SK-N-SH treated with all-trans-retinoic acid at 6 μM for 48 hours (cell line): ENCODE data around the gene HSP90AA1.
"Not testable (repeated sequence)": the region's sequence is repeated elsewhere in the genome, so short reads cannot be mapped to it uniquely, and the experiment has no call there.

Experiments
- ATAC-seq: fragments of 200-7000 bp; cut with Tn5 transposase; 3 replicates; pipeline ENCODE4 v1.9.1; 2020; ENCODE audit warnings: mild to moderate bottlenecking, moderate library complexity
- ARNTL ChIP-seq: fragments of 450-650 bp; formaldehyde crosslinking; IDR thresholded peaks from 2 replicates; pipeline ENCODE4 v1.5.0; 2020; ENCODE audit warnings: low read depth, mild to moderate bottlenecking, moderate library complexity, borderline replicate concordance
- BACH2 ChIP-seq: fragments of 250-450 bp; sonication (Bioruptor Pico); IDR thresholded peaks from 2 replicates; pipeline ENCODE4 v1.9.0; 2021; ENCODE audit warnings: mild to moderate bottlenecking, borderline replicate concordance
- CREB5 ChIP-seq: fragments of 250-450 bp; sonication (Bioruptor Pico); IDR thresholded peaks from 2 replicates; pipeline ENCODE4 v1.5.1; 2020; ENCODE audit warnings: low read depth, mild to moderate bottlenecking, moderate library complexity
- CSDC2 ChIP-seq: fragments of 250-450 bp; sonication (Bioruptor Pico); IDR thresholded peaks from 2 replicates; pipeline ENCODE4 v1.5.0; 2020; ENCODE audit warnings: mild to moderate bottlenecking, moderate library complexity
- CSRNP3 ChIP-seq: fragments of 250-450 bp; sonication (Bioruptor Pico); IDR thresholded peaks from 2 replicates; pipeline ENCODE4 v1.5.1; 2021; ENCODE audit warnings: mild to moderate bottlenecking, moderate library complexity
- GLIS3 ChIP-seq: fragments of 250-450 bp; sonication (Bioruptor Pico); IDR thresholded peaks from 2 replicates; pipeline ENCODE4 v1.5.0; 2020; ENCODE audit warnings: mild to moderate bottlenecking, moderate library complexity
- ISL1 ChIP-seq: fragments of 250-450 bp; sonication (Bioruptor Pico); IDR thresholded peaks from 2 replicates; pipeline ENCODE4 v2.1.2; 2022; ENCODE audit warnings: mild to moderate bottlenecking, moderate library complexity
- OSR1 ChIP-seq: fragments of 250-450 bp; sonication (Bioruptor Pico); IDR thresholded peaks from 2 replicates; pipeline ENCODE4 v1.8.0; 2022; ENCODE audit warnings: moderate library complexity, mild to moderate bottlenecking, inconsistent platforms
- PATZ1 ChIP-seq: fragments of 250-450 bp; sonication (Bioruptor Pico); IDR thresholded peaks from 2 replicates; pipeline ENCODE4 v1.8.0; 2020; ENCODE audit warnings: mild to moderate bottlenecking, moderate library complexity, borderline replicate concordance
- POU6F1 ChIP-seq: fragments of 250-450 bp; sonication (Bioruptor Pico); IDR thresholded peaks from 2 replicates; pipeline ENCODE4 v1.8.0; 2021; ENCODE audit warnings: low read depth, mild to moderate bottlenecking, moderate library complexity, borderline replicate concordance
- RARB ChIP-seq: fragments of 250-450 bp; sonication (Bioruptor Pico); IDR thresholded peaks from 2 replicates; pipeline ENCODE4 v1.8.0; 2021; ENCODE audit warnings: mild to moderate bottlenecking, moderate library complexity
- SNAI2 ChIP-seq: fragments of 250-450 bp; sonication (Bioruptor Pico); IDR thresholded peaks from 2 replicates; pipeline ENCODE4 v1.5.0; 2020; ENCODE audit warnings: mild to moderate bottlenecking, moderate library complexity
- TOX ChIP-seq: fragments of 250-450 bp; sonication (Bioruptor Pico); IDR thresholded peaks from 2 replicates; pipeline ENCODE4 v1.8.0; 2021; ENCODE audit warnings: mild to moderate bottlenecking, moderate library complexity, borderline replicate concordance
- TSHZ2 ChIP-seq: fragments of 250-450 bp; sonication (Bioruptor Pico); IDR thresholded peaks from 2 replicates; pipeline ENCODE4 v1.5.0; 2020; ENCODE audit warnings: mild to moderate bottlenecking, moderate library complexity
- ZC3H10 ChIP-seq: fragments of 250-450 bp; sonication (Bioruptor Pico); IDR thresholded peaks from 2 replicates; pipeline ENCODE4 v1.5.1; 2021; ENCODE audit warnings: mild to moderate bottlenecking, moderate library complexity
- ZFP3 ChIP-seq: fragments of 250-450 bp; sonication (Bioruptor Pico); IDR thresholded peaks from 2 replicates; pipeline ENCODE4 v1.5.0; 2020; ENCODE audit warnings: mild to moderate bottlenecking, moderate library complexity
- ZFP30 ChIP-seq: fragments of 450-650 bp; formaldehyde crosslinking; IDR thresholded peaks from 2 replicates; pipeline ENCODE4 v1.5.0; 2022; ENCODE audit warnings: mild to moderate bottlenecking, moderate library complexity
- ZNF565 ChIP-seq: fragments of 450-650 bp; formaldehyde crosslinking; conservative IDR thresholded peaks from 2 replicates; pipeline ENCODE4 v1.5.0; 2020; ENCODE audit warnings: low read depth, mild to moderate bottlenecking, moderate library complexity

The HSP90AA1 gene

GRCh38 chr14:102071283-102071998 is 15.4 kb downstream of the HSP90AA1 start:
- TF ChIP-seq ISL1 (CRISPR knock-in tag) (peak; percentile 43; the same call in 1 of the 2 replicates), SNAI2 (CRISPR knock-in tag) (no peak)
- ATAC-seq: peak; percentile 84

- TF ChIP-seq PATZ1 (CRISPR knock-in tag) (no peak), ZNF565 (CRISPR knock-in tag) (no peak), GLIS3 (CRISPR knock-in tag) (no peak), ISL1 (CRISPR knock-in tag) (no peak), ZC3H10 (CRISPR knock-in tag) (no peak), POU6F1 (CRISPR knock-in tag) (no peak), RARB (CRISPR knock-in tag) (no peak), ZFP30 (no peak), BACH2 (CRISPR knock-in tag) (no peak), CREB5 (CRISPR knock-in tag) (no peak), TOX (CRISPR knock-in tag) (no peak), ZFP3 (CRISPR knock-in tag) (no peak)
- TF ChIP-seq, all 23 proteins: peak for 0
- no peak for ATAC-seq
These were observed 20.8 kb downstream of the HSP90AA1 start for GRCh38 chr14:102066041-102066451.

GRCh38 chr14:102064590-102064989 is 22.3 kb downstream of the HSP90AA1 start:
- ATAC-seq: not testable (repeated sequence)

- ATAC-seq: no peak
- TF ChIP-seq CREB5 (CRISPR knock-in tag) (no peak), BACH2 (CRISPR knock-in tag) (no peak), PATZ1 (CRISPR knock-in tag) (no peak), RARB (CRISPR knock-in tag) (no peak), GLIS3 (CRISPR knock-in tag) (no peak), SNAI2 (CRISPR knock-in tag) (no peak), TOX (CRISPR knock-in tag) (no peak), CSRNP3 (CRISPR knock-in tag) (no peak), ARNTL (CRISPR knock-in tag) (no peak), ZNF565 (CRISPR knock-in tag) (no peak), CSDC2 (CRISPR knock-in tag) (no peak), ZFP3 (CRISPR knock-in tag) (no peak), POU6F1 (CRISPR knock-in tag) (no peak), TSHZ2 (CRISPR knock-in tag) (no peak), ZC3H10 (CRISPR knock-in tag) (no peak), OSR1 (no peak)
These were observed 22.9 kb downstream of the HSP90AA1 start for GRCh38 chr14:102063808-102064429.
